Type B pancreatic cell (in vitro differentiated cells): Measurements from ENCODE around the gene GAB2. TPM values are rescaled to one million over a fixed set of nuclear protein-coding genes. Genes with fewer than 3 reads are reported as not detected.

ENCODE experiments used
- DNase-seq: peaks from one replicate; pipeline ENCODE4 v3.0.0; 2021; ENCODE audit warnings: mixed read lengths; ENCODE audit not compliant: unreplicated experiment; ENCODE audit errors: extremely low spot score
- H3K27ac Mint-ChIP-seq: 2 replicates; pipeline ENCODE4 v1.8.0; 2021; ENCODE audit warnings: mild to moderate bottlenecking, mixed read lengths
- H3K27me3 Mint-ChIP-seq: 2 replicates; pipeline ENCODE4 v1.8.0; 2021; ENCODE audit warnings: mixed read lengths
- H3K36me3 Mint-ChIP-seq: 2 replicates; pipeline ENCODE4 v1.8.0; 2021; ENCODE audit warnings: mixed read lengths
- H3K4me1 Mint-ChIP-seq: one replicate; pipeline ENCODE4 v1.8.0; 2021; ENCODE audit warnings: mixed read lengths; ENCODE audit not compliant: unreplicated experiment
- H3K4me3 Mint-ChIP-seq: 2 replicates; pipeline ENCODE4 v1.8.0; 2021; ENCODE audit warnings: mild to moderate bottlenecking, mixed read lengths
- H3K9me3 Mint-ChIP-seq: 2 replicates; pipeline ENCODE4 v1.8.0; 2021; ENCODE audit warnings: mixed read lengths
- CTCF ChIP-seq: fragments of 200-600 bp; sonication (generic); conservative IDR thresholded peaks from 2 replicates; pipeline ENCODE4 v1.5.0; 2021; ENCODE audit warnings: antibody characterized with exemption, mild to moderate bottlenecking
- total RNA-seq: library from RNA; stranded (reverse); gene quantifications from 2 replicates; pipeline ENCODE4 v1.2.1, GENCODE V29; 2021; ENCODE audit warnings: low replicate concordance

GAB2 gene
- total RNA-seq, 1 donor from 2014 or later, result 23.3 TPM

- no peak for DNase-seq
- Mint-ChIP-seq H3K4me1 (peaks cover 27% of the 10 kb centered on the region), H3K9me3 (no peaks in the 10 kb centered on the region), H3K36me3 (peaks cover 4% of the 10 kb centered on the region), H3K27me3 (no peaks in the 10 kb centered on the region), H3K27ac (no peak overlapping the region), H3K4me3 (no peak overlapping the region)
- TF ChIP-seq CTCF, result no peak
Observed at GRCh38 chr11:78262691-78263090, 154.9 kb downstream of the GAB2 start.

GRCh38 chr11:78262238-78262637 is 155.4 kb downstream of the GAB2 start:
- Mint-ChIP-seq H3K4me1 (peaks cover 27% of the 10 kb centered on the region), H3K4me3 (no peak overlapping the region), H3K36me3 (peaks cover 4% of the 10 kb centered on the region), H3K27ac (no peak overlapping the region), H3K9me3 (no peaks in the 10 kb centered on the region), H3K27me3 (no peaks in the 10 kb centered on the region)
- TF ChIP-seq CTCF, result no peak
- DNase-seq, result no peak

GRCh38 chr11:78261828-78262227 is 155.8 kb downstream of the GAB2 start:
- Mint-ChIP-seq H3K9me3 (no peaks in the 10 kb centered on the region), H3K36me3 (peaks cover 4% of the 10 kb centered on the region), H3K27ac (no peak overlapping the region), H3K4me1 (peaks cover 27% of the 10 kb centered on the region), H3K27me3 (no peaks in the 10 kb centered on the region), H3K4me3 (no peak overlapping the region)
- no peak for TF ChIP-seq CTCF
- DNase-seq, result no peak

GRCh38 chr11:78261367-78261766 is 156.3 kb downstream of the GAB2 start:
- DNase-seq, result no peak
- Mint-ChIP-seq H3K4me3 (no peak overlapping the region), H3K27ac (no peak overlapping the region), H3K9me3 (no peaks in the 10 kb centered on the region), H3K36me3 (peaks cover 4% of the 10 kb centered on the region), H3K4me1 (peaks cover 31% of the 10 kb centered on the region), H3K27me3 (no peaks in the 10 kb centered on the region)
- no peak for TF ChIP-seq CTCF

- TF ChIP-seq CTCF, result no peak
- Mint-ChIP-seq H3K4me3 (peak overlapping the region; percentile 37), H3K27me3 (no peaks in the 10 kb centered on the region), H3K4me1 (peaks cover 29% of the 10 kb centered on the region), H3K27ac (no peak overlapping the region), H3K9me3 (no peaks in the 10 kb centered on the region), H3K36me3 (peaks cover 4% of the 10 kb centered on the region)
- no peak for DNase-seq
Observed at GRCh38 chr11:78259777-78260487, 157.7 kb downstream of the GAB2 start.
